Thyroid gland (tissue), 4 donors: ENCODE measurements around the gene PARD3B. TPM values are rescaled to one million over a fixed set of nuclear protein-coding genes. Genes with fewer than 3 reads are reported as not detected.
A peak's percentile ranks its signal among the peaks of the same experiment; 100 is the strongest.
"Not testable (repeated sequence)": the region's sequence is repeated elsewhere in the genome, so short reads cannot be mapped to it uniquely, and the experiment has no call there.

ENCODE experiments used
- DNase-seq, 2 donors: peaks; one replicate each; pipeline ENCODE4 v3.0.0-alpha.2; 2019
- H3K27ac ChIP-seq, 3 donors: fragments of 200-600 bp; sonication (generic); 1 replicate in 2 of 3; 2 replicates in 1 of 3; pipeline ENCODE4 v1.5.1; 2016 to 2019; ENCODE audit warnings: mild to moderate bottlenecking in 1 of 3, moderate library complexity in 1 of 3
- H3K27me3 ChIP-seq: fragments of 200-600 bp; sonication (generic); one replicate; pipeline ENCODE4 v1.5.1; 2019
- H3K36me3 ChIP-seq, 2 donors: fragments of 200-600 bp; sonication (generic); one replicate each; pipeline ENCODE4 v1.5.1; 2016 to 2019
- H3K4me1 ChIP-seq, 2 donors: fragments of 200-600 bp; sonication (generic); one replicate each; pipeline ENCODE4 v1.5.1; 2017 to 2019
- H3K4me3 ChIP-seq, 3 donors: fragments of 200-600 bp; sonication (generic); replicated peaks in 1 of 3; 1 replicate in 2 of 3; 2 replicates in 1 of 3; pipeline ENCODE4 v1.5.1; 2016; ENCODE audit warnings: mild to moderate bottlenecking in 1 of 3
- H3K9me3 ChIP-seq: fragments of 200-600 bp; sonication (generic); one replicate; pipeline ENCODE4 v1.5.1; 2017
- CTCF ChIP-seq, 6 experiments: fragments of 200-600 bp in 3 of 6; fragments of 450-650 bp in 3 of 6; sonication (generic) in 3 of 6; IDR thresholded peaks; one replicate each; pipeline ENCODE4 v1.5.1; 2016 to 2019; ENCODE audit warnings: antibody characterized with exemption in 6 of 6, mild to moderate bottlenecking in 2 of 6, inconsistent platforms in 1 of 6, moderate library complexity in 1 of 6
- POLR2A ChIP-seq, 2 donors: fragments of 450-650 bp; IDR thresholded peaks; one replicate each; pipeline ENCODE4 v1.6.1; 2017; ENCODE audit warnings: antibody characterized with exemption in 2 of 2, mild to moderate bottlenecking in 2 of 2, moderate library complexity in 1 of 2
- WGBS, 2 donors: methylation state at CpG; one replicate each; pipeline ENCODE4 v1.1.5; 2017; 5-methylcytosine and 5-hydroxymethylcytosine counted together
- intact Hi-C: fragments of 100-400 bp; cut with DNase I; formaldehyde crosslinking; loops from one replicate; pipeline ENCODE4 v1.15.1; 2023
- total RNA-seq, 4 donors: library from RNA; depleted of rRNA; stranded (reverse); fragments of >200 nt; gene quantifications; one replicate each; pipeline ENCODE4 v1.2.3, GENCODE V29; 2016

Gene PARD3B
- total RNA-seq, 4 donors from 2014 or later, result 27.0 to 43.4 (median 34.6) TPM

- Histone ChIP-seq H3K27me3 (no peaks in the 10 kb centered on the region), H3K9me3 (no peaks in the 10 kb centered on the region), H3K27ac (no peak overlapping the region), H3K4me3 (no peak overlapping the region), H3K4me1 (peaks cover 0 to 8% of the 10 kb centered on the region in 2 donors), H3K36me3 (no peaks in the 10 kb centered on the region)
- intact Hi-C loops, result no loop called here
- DNase-seq, result no peak
- TF ChIP-seq CTCF (IDR thresholded peaks at IDR 0.05) (no peak), POLR2A (IDR thresholded peaks at IDR 0.05) (no peak)
- 74 to 76% methylated on average over 2 of the region's 2 CpGs for WGBS, 2 donors
Measured at GRCh38 chr2:205212357-205212756, 667.1 kb downstream of the PARD3B start.

DNA sequence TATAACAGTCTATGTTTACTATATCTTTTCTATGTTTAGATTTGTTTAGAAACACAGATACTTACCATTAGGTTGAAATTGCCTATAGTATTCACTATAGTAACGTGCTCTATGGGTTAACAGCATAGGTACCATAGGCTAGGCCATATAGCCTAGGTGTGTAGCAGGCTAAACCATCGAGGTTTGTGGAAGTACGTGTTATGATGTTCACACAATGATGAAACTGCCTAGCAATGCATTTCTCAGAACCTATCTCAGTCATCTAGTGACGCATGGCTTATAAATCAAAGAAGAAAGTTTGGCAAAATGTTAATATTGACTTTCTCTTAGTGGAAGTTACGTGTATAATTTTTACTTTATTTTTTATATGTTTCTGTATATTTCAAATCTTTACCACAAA, 670.8 kb downstream of the PARD3B start:
- TF ChIP-seq CTCF (IDR thresholded peaks at IDR 0.05) (no peak), POLR2A (IDR thresholded peaks at IDR 0.05) (no peak)
- Histone ChIP-seq H3K4me1 (peaks cover 0 to 8% of the 10 kb centered on the region in 2 donors), H3K27ac (no peak overlapping the region), H3K4me3 (no peak overlapping the region), H3K9me3 (no peaks in the 10 kb centered on the region), H3K36me3 (no peaks in the 10 kb centered on the region), H3K27me3 (no peaks in the 10 kb centered on the region)
- intact Hi-C loops, result no loop called here
- 87 to 90% methylated on average over 5 of the region's 5 CpGs for WGBS, 2 donors
- DNase-seq, result no peak

GRCh38 chr2:205216580-205216979, 671.3 kb downstream of the PARD3B start:
- Histone ChIP-seq H3K36me3 (no peaks in the 10 kb centered on the region), H3K4me3 (no peak overlapping the region), H3K9me3 (no peaks in the 10 kb centered on the region), H3K4me1 (peaks cover 0 to 8% of the 10 kb centered on the region in 2 donors), H3K27ac (no peak overlapping the region), H3K27me3 (no peaks in the 10 kb centered on the region)
- TF ChIP-seq POLR2A (IDR thresholded peaks at IDR 0.05) (no peak), CTCF (IDR thresholded peaks at IDR 0.05) (no peak)
- intact Hi-C loops, result no loop called here
- DNase-seq, result peak; percentile 9 to 13
- 38 to 58% methylated on average over 5 of the region's 5 CpGs for whole genome bisulfite sequencing, 2 donors

- peaks cover 0 to 8% of the 10 kb centered on the region in 2 donors for H3K4me1 ChIP-seq
- TF ChIP-seq CTCF (IDR thresholded peaks at IDR 0.05) (no peak), POLR2A (IDR thresholded peaks at IDR 0.05) (no peak)
- intact Hi-C loops, result no loop called here
Measured at GRCh38 chr2:205217004-205217403, 671.7 kb downstream of the PARD3B start.

DNA sequence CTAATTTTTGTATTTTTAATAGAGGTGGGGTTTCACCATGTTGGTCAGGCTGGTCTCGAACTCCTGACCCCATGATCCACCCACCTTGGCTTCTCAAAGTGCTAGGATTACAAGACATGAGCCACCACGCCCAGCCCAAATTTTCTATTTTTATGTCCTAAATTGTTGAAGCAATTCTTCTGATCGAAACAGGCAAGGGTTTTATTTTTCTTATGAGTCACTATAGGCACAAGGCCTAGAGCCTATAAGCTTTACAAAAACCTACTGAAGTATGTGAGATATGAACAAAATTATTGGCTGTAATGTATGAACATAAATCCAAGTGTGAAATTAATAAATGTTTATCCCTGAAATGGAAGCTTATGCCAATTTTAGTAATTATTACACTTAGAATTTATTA, 672.8 kb downstream of the PARD3B start:
- Histone ChIP-seq H3K4me1 (peaks cover 0 to 8% of the 10 kb centered on the region in 2 donors), H3K4me3 (no peak overlapping the region), H3K9me3 (no peaks in the 10 kb centered on the region), H3K27ac (no peak overlapping the region), H3K36me3 (no peaks in the 10 kb centered on the region), H3K27me3 (no peaks in the 10 kb centered on the region)
- 84 to 85% methylated on average over 3 of the region's 3 CpGs for WGBS, 2 donors
- TF ChIP-seq POLR2A (IDR thresholded peaks at IDR 0.05) (no peak), CTCF (IDR thresholded peaks at IDR 0.05) (no peak)
- no peak for DNase-seq
- intact Hi-C loops, result no loop called here

More at GRCh38 chr2:205217004-205217403, 671.7 kb downstream of the PARD3B start:
- no peaks in the 10 kb centered on the region for H3K36me3 ChIP-seq
- no peak for DNase-seq
- H3K9me3 ChIP-seq, result no peaks in the 10 kb centered on the region
- H3K27ac ChIP-seq, result no peak overlapping the region
- H3K4me3 ChIP-seq, result no peak overlapping the region
- WGBS, 2 donors, result 88 to 92% methylated on average over 1 of the region's 1 CpG
- H3K27me3 ChIP-seq, result no peaks in the 10 kb centered on the region

DNA sequence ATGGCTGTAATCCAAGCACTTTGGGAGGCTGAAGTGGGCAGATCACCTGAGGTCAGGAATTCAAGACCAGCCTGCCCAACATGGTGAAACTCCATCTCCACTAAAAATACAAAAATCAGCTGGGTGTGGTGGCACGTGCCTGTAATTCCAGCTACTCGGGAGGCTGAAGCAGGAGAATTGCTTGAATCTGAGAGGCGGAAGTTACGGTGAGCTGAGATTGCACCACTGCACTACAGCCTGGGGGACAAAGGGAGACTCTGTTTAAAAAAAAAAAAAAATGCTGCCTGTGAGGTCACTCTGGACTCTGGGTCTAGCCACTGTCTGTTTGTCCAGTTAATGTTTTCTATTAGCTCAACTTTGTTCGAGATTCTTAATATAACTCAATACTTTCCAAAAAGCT, 673.5 kb downstream of the PARD3B start:
- H3K27ac ChIP-seq, H3K4me3 ChIP-seq, intact Hi-C loops, H3K9me3 ChIP-seq, H3K36me3 ChIP-seq, H3K4me1 ChIP-seq, H3K27me3 ChIP-seq: not testable (repeated sequence)
- 69 to 73% methylated on average over 5 of the region's 5 CpGs for WGBS, 2 donors
- DNase-seq, result peak; percentile 35 to 58
